Measurements from ENCODE around the gene HMMR. TPM values are rescaled to one million over a fixed set of nuclear protein-coding genes. Genes with fewer than 3 reads are reported as not detected.
"Not testable (repeated sequence)": the region's sequence is repeated elsewhere in the genome, so short reads cannot be mapped to it uniquely, and the experiment has no call there.

HMMR gene, protein sequence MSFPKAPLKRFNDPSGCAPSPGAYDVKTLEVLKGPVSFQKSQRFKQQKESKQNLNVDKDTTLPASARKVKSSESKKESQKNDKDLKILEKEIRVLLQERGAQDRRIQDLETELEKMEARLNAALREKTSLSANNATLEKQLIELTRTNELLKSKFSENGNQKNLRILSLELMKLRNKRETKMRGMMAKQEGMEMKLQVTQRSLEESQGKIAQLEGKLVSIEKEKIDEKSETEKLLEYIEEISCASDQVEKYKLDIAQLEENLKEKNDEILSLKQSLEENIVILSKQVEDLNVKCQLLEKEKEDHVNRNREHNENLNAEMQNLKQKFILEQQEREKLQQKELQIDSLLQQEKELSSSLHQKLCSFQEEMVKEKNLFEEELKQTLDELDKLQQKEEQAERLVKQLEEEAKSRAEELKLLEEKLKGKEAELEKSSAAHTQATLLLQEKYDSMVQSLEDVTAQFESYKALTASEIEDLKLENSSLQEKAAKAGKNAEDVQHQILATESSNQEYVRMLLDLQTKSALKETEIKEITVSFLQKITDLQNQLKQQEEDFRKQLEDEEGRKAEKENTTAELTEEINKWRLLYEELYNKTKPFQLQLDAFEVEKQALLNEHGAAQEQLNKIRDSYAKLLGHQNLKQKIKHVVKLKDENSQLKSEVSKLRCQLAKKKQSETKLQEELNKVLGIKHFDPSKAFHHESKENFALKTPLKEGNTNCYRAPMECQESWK
- 4.5 and 5.5 TPM in 2 replicates for total RNA-seq
- long read RNA-seq, transcript HMMR-201 (17 exons, 2,872 nt): major isoform, 8 of 19 reads
- long read RNA-seq, partial matches to known transcripts: 8 of 19 reads
- long read RNA-seq, other reads (novel, unspliced or antisense): 1 of 19 reads

DNA sequence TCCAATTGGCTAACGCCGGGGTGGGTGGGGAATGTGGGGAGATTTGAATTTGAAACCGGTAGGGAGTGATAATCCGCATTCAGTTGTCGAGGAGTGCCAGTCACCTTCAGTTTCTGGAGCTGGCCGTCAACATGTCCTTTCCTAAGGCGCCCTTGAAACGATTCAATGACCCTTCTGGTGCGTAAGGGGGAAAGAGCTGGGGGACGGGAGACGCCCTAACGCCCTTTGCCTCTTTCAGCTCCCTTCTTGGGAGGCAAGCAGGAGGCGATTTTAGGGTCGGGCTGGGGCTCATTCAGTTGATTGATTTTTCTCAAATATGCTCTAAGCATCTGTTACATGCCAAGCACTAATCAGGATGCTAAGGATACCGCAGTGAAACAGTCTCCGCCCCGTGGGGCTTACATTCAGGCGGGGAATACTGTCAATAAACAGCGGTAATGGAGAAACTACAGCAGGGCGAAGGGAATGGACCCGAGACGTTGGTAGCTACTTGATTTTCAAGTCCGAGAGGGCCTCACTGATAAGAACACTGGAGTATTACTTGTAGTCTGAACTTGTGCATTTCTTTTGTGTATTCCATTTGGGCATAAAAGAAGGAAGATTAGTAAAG lies at the start of gene HMMR:
Gene HMMR, plus strand, starts transcription at position 71 of the 610 bp plus-strand sequence. Its CDS starts 61 bp downstream, at position 132.
- H3K36me3 Mint-ChIP-seq (ENCODE audit: unreplicated experiment): peaks cover 7% of the 10 kb centered on the region
- TF ChIP-seq, protein P1, sequence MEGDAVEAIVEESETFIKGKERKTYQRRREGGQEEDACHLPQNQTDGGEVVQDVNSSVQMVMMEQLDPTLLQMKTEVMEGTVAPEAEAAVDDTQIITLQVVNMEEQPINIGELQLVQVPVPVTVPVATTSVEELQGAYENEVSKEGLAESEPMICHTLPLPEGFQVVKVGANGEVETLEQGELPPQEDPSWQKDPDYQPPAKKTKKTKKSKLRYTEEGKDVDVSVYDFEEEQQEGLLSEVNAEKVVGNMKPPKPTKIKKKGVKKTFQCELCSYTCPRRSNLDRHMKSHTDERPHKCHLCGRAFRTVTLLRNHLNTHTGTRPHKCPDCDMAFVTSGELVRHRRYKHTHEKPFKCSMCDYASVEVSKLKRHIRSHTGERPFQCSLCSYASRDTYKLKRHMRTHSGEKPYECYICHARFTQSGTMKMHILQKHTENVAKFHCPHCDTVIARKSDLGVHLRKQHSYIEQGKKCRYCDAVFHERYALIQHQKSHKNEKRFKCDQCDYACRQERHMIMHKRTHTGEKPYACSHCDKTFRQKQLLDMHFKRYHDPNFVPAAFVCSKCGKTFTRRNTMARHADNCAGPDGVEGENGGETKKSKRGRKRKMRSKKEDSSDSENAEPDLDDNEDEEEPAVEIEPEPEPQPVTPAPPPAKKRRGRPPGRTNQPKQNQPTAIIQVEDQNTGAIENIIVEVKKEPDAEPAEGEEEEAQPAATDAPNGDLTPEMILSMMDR (IDR thresholded peaks at IDR 0.05): no peak
- no peak for DNase-seq (ENCODE audit: extremely low spot score, unreplicated experiment)
- no peaks in the 10 kb centered on the region for H3K27me3 Mint-ChIP-seq (ENCODE audit: unreplicated experiment)
- H3K4me1 Mint-ChIP-seq (ENCODE audit: unreplicated experiment): peaks cover 46% of the 10 kb centered on the region
- H3K4me3 Mint-ChIP-seq (ENCODE audit: unreplicated experiment): peak within 1 kb of the TSS; percentile 96
- H3K9me3 Mint-ChIP-seq (ENCODE audit: unreplicated experiment): no peaks in the 10 kb centered on the region
- H3K27ac Mint-ChIP-seq (ENCODE audit: unreplicated experiment): peak within 1 kb of the TSS; percentile 100

GRCh38 chr5:163415673-163416072 lies 44.8 kb upstream of the HMMR start:
- DNase-seq (ENCODE audit: extremely low spot score, unreplicated experiment); H3K27ac Mint-ChIP-seq (ENCODE audit: unreplicated experiment); H3K9me3 Mint-ChIP-seq (ENCODE audit: unreplicated experiment); H3K4me1 Mint-ChIP-seq (ENCODE audit: unreplicated experiment); H3K4me3 Mint-ChIP-seq (ENCODE audit: unreplicated experiment); H3K36me3 Mint-ChIP-seq (ENCODE audit: unreplicated experiment): not testable (repeated sequence)
- peaks cover 53% of the 10 kb centered on the region for H3K27me3 Mint-ChIP-seq (ENCODE audit: unreplicated experiment)

- no peak overlapping the region for H3K4me3 Mint-ChIP-seq (ENCODE audit: unreplicated experiment)
- H3K27me3 Mint-ChIP-seq (ENCODE audit: unreplicated experiment): peaks cover 47% of the 10 kb centered on the region
- H3K36me3 Mint-ChIP-seq (ENCODE audit: unreplicated experiment): no peaks in the 10 kb centered on the region
- no peaks in the 10 kb centered on the region for H3K4me1 Mint-ChIP-seq (ENCODE audit: unreplicated experiment)
- TF ChIP-seq, protein P1 (IDR thresholded peaks at IDR 0.05): no peak
- no peaks in the 10 kb centered on the region for H3K9me3 Mint-ChIP-seq (ENCODE audit: unreplicated experiment)
- no peak overlapping the region for H3K27ac Mint-ChIP-seq (ENCODE audit: unreplicated experiment)
- DNase-seq (ENCODE audit: extremely low spot score, unreplicated experiment): no peak
Measured at GRCh38 chr5:163424836-163425235, 35.6 kb upstream of the HMMR start.

- H3K27ac Mint-ChIP-seq (ENCODE audit: unreplicated experiment); DNase-seq (ENCODE audit: extremely low spot score, unreplicated experiment); H3K4me3 Mint-ChIP-seq (ENCODE audit: unreplicated experiment); H3K9me3 Mint-ChIP-seq (ENCODE audit: unreplicated experiment); H3K36me3 Mint-ChIP-seq (ENCODE audit: unreplicated experiment); H3K4me1 Mint-ChIP-seq (ENCODE audit: unreplicated experiment): not testable (repeated sequence)
- H3K27me3 Mint-ChIP-seq (ENCODE audit: unreplicated experiment): peaks cover 48% of the 10 kb centered on the region
Measured at GRCh38 chr5:163426128-163426527, 34.3 kb upstream of the HMMR start.

- no peaks in the 10 kb centered on the region for H3K36me3 Mint-ChIP-seq (ENCODE audit: unreplicated experiment)
- no peak for DNase-seq (ENCODE audit: extremely low spot score, unreplicated experiment)
- no peak overlapping the region for H3K4me3 Mint-ChIP-seq (ENCODE audit: unreplicated experiment)
- no peaks in the 10 kb centered on the region for H3K9me3 Mint-ChIP-seq (ENCODE audit: unreplicated experiment)
- H3K4me1 Mint-ChIP-seq (ENCODE audit: unreplicated experiment): peaks cover 10% of the 10 kb centered on the region
- no peak overlapping the region for H3K27ac Mint-ChIP-seq (ENCODE audit: unreplicated experiment)
- peaks cover 38% of the 10 kb centered on the region for H3K27me3 Mint-ChIP-seq (ENCODE audit: unreplicated experiment)
- TF ChIP-seq, protein P1 (IDR thresholded peaks at IDR 0.05): no peak
Measured at GRCh38 chr5:163432544-163432943, 27.9 kb upstream of the HMMR start.
